ENCODE results near the gene ADTRP.

DNA sequence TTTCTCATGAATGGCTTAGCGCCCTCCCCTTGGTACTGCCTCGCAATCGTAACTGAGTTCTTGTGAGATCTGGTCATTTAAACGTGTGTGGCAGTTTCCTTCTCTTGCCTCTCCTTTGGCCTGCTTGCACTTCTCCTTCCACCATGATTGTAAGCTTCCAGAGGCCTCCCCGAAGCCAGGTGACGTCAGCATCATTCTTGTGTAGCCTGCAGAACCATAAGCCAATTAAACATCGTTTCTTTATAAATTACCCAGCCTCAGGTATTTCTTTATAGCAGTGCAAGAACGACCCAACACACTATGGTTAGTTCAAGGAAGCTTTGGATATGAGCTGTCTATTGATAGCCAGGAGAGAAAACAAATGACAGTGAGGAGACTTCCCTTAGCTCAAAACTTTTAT is 29.5 kb upstream of the ADTRP start:
- TF ChIP-seq, protein P1, sequence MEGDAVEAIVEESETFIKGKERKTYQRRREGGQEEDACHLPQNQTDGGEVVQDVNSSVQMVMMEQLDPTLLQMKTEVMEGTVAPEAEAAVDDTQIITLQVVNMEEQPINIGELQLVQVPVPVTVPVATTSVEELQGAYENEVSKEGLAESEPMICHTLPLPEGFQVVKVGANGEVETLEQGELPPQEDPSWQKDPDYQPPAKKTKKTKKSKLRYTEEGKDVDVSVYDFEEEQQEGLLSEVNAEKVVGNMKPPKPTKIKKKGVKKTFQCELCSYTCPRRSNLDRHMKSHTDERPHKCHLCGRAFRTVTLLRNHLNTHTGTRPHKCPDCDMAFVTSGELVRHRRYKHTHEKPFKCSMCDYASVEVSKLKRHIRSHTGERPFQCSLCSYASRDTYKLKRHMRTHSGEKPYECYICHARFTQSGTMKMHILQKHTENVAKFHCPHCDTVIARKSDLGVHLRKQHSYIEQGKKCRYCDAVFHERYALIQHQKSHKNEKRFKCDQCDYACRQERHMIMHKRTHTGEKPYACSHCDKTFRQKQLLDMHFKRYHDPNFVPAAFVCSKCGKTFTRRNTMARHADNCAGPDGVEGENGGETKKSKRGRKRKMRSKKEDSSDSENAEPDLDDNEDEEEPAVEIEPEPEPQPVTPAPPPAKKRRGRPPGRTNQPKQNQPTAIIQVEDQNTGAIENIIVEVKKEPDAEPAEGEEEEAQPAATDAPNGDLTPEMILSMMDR (IDR thresholded peaks at IDR 0.05) = no peak
- TF ChIP-seq POLR2A (IDR thresholded peaks at IDR 0.05) = no peak

All from tibial nerve (tissue), 3 donors.